K562 (cell line): Measurements from ENCODE around the gene RAB3D. TPM values are rescaled to one million over a fixed set of nuclear protein-coding genes. Genes with fewer than 3 reads are reported as not detected.

Experiments used
- CC2D1A ChIP-seq: fragments of 450-650 bp; IDR thresholded peaks from 2 replicates; pipeline ENCODE4 v1.6.1; 2017; ENCODE audit warnings: mild to moderate bottlenecking
- CCAR2 ChIP-seq: fragments of 200-400 bp; formaldehyde crosslinking; IDR thresholded peaks from 2 replicates; pipeline ENCODE4 v1.6.1; 2017; ENCODE audit warnings: mild to moderate bottlenecking, low read depth, low read length
- CSDE1 ChIP-seq, 2 experiments: fragments of 450-650 bp; IDR thresholded peaks; 2 replicates each; pipeline ENCODE4 v1.6.1; 2016; ENCODE audit warnings: mild to moderate bottlenecking in 1 of 2
- FOXA1 ChIP-seq: fragments of 450-650 bp; IDR thresholded peaks from 2 replicates; pipeline ENCODE4 v1.6.1; 2016; ENCODE audit warnings: mild to moderate bottlenecking, borderline replicate concordance
- FOXK2 ChIP-seq, 2 experiments: fragments of 450-650 bp; IDR thresholded peaks in 1 of 2; conservative IDR thresholded peaks in 1 of 2; 2 replicates each; pipeline ENCODE4 v1.6.1; 2016; ENCODE audit warnings: low read depth in 2 of 2, mild to moderate bottlenecking in 1 of 2
- GMEB1 ChIP-seq: fragments of 250-450 bp; sonication (Bioruptor Pico); IDR thresholded peaks from 2 replicates; pipeline ENCODE4 v1.4.0; 2020; ENCODE audit warnings: mild to moderate bottlenecking
- JUNB ChIP-seq: fragments of 450-650 bp; formaldehyde crosslinking; conservative IDR thresholded peaks from 2 replicates; pipeline ENCODE4 v1.4.0; 2020; ENCODE audit warnings: mild to moderate bottlenecking
- MAFK ChIP-seq: IDR thresholded peaks from 2 replicates; pipeline ENCODE4 v1.6.1; 2011; ENCODE audit warnings: low read length, improper control_type of control experiment
- MYNN ChIP-seq, 2 experiments: sonication (generic); formaldehyde crosslinking in 1 of 2; IDR thresholded peaks; 2 replicates each; pipeline versions ENCODE4 v1.5.0 to v1.6.1; 2016 to 2020; ENCODE audit warnings: antibody characterized with exemption in 1 of 2, missing genetic modification reagents in 1 of 2
- NCOA6 ChIP-seq: fragments of 450-650 bp; IDR thresholded peaks from 2 replicates; pipeline ENCODE4 v1.6.1; 2017; ENCODE audit warnings: mild to moderate bottlenecking
- POLR2AphosphoS5 ChIP-seq: IDR thresholded peaks from 2 replicates; pipeline ENCODE4 v1.6.1; 2011; ENCODE audit warnings: mild to moderate bottlenecking, low read depth, low read length, moderate library complexity; ENCODE audit not compliant: control insufficient read depth, insufficient read depth
- PYGO2 ChIP-seq: fragments of 450-650 bp; IDR thresholded peaks from 2 replicates; pipeline ENCODE4 v1.6.1; 2016; ENCODE audit warnings: mild to moderate bottlenecking, missing genetic modification characterization, moderate library complexity, missing compliant biosample characterization
- SAP30 ChIP-seq: fragments of 200-600 bp; sonication (generic); IDR thresholded peaks from 2 replicates; pipeline ENCODE4 v1.6.1; 2012; ENCODE audit warnings: borderline replicate concordance, low read depth, mild to moderate bottlenecking, moderate library complexity, low read length, control low read depth, inconsistent platforms; ENCODE audit not compliant: insufficient read depth, poor library complexity, severe bottlenecking
- TAF15 ChIP-seq: fragments of 200-400 bp; formaldehyde crosslinking; IDR thresholded peaks from 2 replicates; pipeline ENCODE4 v1.6.1; 2017; ENCODE audit warnings: mild to moderate bottlenecking, low read depth, low read length, moderate library complexity
- TCF3 ChIP-seq: sonication (generic); formaldehyde crosslinking; IDR thresholded peaks from 2 replicates; pipeline ENCODE4 v1.4.0; 2020; ENCODE audit warnings: mild to moderate bottlenecking, missing genetic modification reagents
- THAP7 ChIP-seq: fragments of 250-450 bp; sonication (Bioruptor Pico); IDR thresholded peaks from 2 replicates; pipeline ENCODE4 v1.5.0; 2021
- VEZF1 ChIP-seq: fragments of 200-800 bp; sonication (Bioruptor generic); IDR thresholded peaks from 2 replicates; pipeline ENCODE4 v1.6.1; 2017; ENCODE audit warnings: missing genetic modification characterization, missing compliant biosample characterization
- ZBTB26 ChIP-seq: fragments of 450-650 bp; formaldehyde crosslinking; IDR thresholded peaks from 2 replicates; pipeline ENCODE4 v1.4.0; 2022; ENCODE audit warnings: missing genetic modification characterization
- ZBTB5 ChIP-seq: fragments of 450-650 bp; IDR thresholded peaks from 2 replicates; pipeline ENCODE4 v1.6.1; 2017; ENCODE audit warnings: antibody characterized with exemption
- ZNF146 ChIP-seq: IDR thresholded peaks from one replicate; pipeline ENCODE4 v1.6.1; 2018; ENCODE audit warnings: missing compliant biosample characterization; ENCODE audit not compliant: unreplicated experiment
- ZNF354B ChIP-seq: fragments of 250-450 bp; sonication (Bioruptor Pico); IDR thresholded peaks from 2 replicates; pipeline ENCODE4 v1.4.0; 2020
- ZNF778 ChIP-seq: fragments of 450-650 bp; formaldehyde crosslinking; IDR thresholded peaks from 2 replicates; pipeline ENCODE4 v1.4.0; 2020; ENCODE audit warnings: mild to moderate bottlenecking, moderate library complexity
- polyA plus RNA-seq, 8 experiments: library from polyadenylated mRNA; depleted of rRNA in 4 of 8; stranded (reverse) in 5 of 8; unstranded in 3 of 8; fragments of >200 nt; fragmentation: Nextera tagmentation in 2 of 8; fragmentation: Illumina TruSeq in 1 of 8; extraction: Ambion mirVana in 2 of 8; extraction: Trizol in 1 of 8; gene quantifications; 2 replicates each; pipeline versions ENCODE4 v1.2.1 to v1.2.3, GENCODE V29; 2011 to 2014; ENCODE audit warnings: inconsistent platforms in 1 of 8, missing spikeins in 1 of 8
- total RNA-seq, 7 experiments: library from RNA; depleted of rRNA in 6 of 7; stranded (reverse); fragments of >200 nt in 6 of 7; fragmentation: Illumina TruSeq in 2 of 7; extraction: Trizol in 2 of 7; gene quantifications; 2 replicates each; pipeline versions ENCODE4 v1.2.1 to v1.2.3, GENCODE V29; 2011 to 2021; ENCODE audit warnings: low replicate concordance in 1 of 7

Gene RAB3D
- total and polyA plus RNA-seq, 9 of the 15 experiments (the other 6 are each of a cell fraction or from before 2014, with no cell fraction given) = 0.34 to 3.3 (median 1.3) TPM

- TF ChIP-seq GMEB1 (CRISPR knock-in tag) (no peak), VEZF1 (CRISPR knock-in tag) (no peak), SAP30 (no peak), JUNB (CRISPR knock-in tag) (no peak), CCAR2 (no peak), ZBTB26 (CRISPR knock-in tag) (no peak), CC2D1A (no peak), CSDE1 (IDR thresholded peaks at IDR 0.05) (no peak), NCOA6 (no peak), POLR2AphosphoS5 (no peak), ZNF146 (CRISPR knock-in tag) (no peak), TCF3 (no peak), TAF15 (no peak), PYGO2 (tag) (no peak), FOXK2 (conservative IDR thresholded peaks at IDR 0.05 in 1 of 2, IDR thresholded peaks at IDR 0.05 in 1 of 2; ENCODE audit: low read depth in 2 of 2) (no peak), ZBTB5 (no peak), MYNN (IDR thresholded peaks at IDR 0.05) (no peak), MYNN (CRISPR knock-in tag; IDR thresholded peaks at IDR 0.05) (no peak), ZNF354B (CRISPR knock-in tag) (no peak), THAP7 (CRISPR knock-in tag) (no peak), MAFK (no peak), FOXA1 (no peak), ZNF778 (CRISPR knock-in tag) (no peak)
These were observed 21.7 kb upstream of the RAB3D start (continued) for GRCh38 chr19:11361037-11361770.
